Measurements from ENCODE around the gene ST3GAL3.

DNA sequence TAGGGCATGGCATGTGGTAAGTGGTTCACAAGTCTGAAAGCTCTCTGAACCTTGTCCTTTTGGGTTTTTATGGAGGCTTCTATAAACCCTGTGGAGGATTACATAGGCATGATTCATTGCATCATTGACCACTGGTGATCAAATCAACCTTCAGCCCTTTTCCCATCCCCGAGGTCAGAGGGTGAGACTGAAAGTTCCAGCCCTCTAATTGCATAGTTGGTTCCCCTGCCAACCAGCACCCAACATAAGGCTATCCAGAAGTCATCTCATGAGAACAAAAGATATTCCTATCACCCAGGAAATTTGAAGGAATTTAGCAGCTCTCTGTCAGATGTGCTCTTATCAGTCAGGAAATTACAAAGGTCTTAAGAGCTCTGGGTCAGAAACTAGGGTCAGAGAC, 136.8 kb downstream of the ST3GAL3 start:
- TF ChIP-seq, protein P1, sequence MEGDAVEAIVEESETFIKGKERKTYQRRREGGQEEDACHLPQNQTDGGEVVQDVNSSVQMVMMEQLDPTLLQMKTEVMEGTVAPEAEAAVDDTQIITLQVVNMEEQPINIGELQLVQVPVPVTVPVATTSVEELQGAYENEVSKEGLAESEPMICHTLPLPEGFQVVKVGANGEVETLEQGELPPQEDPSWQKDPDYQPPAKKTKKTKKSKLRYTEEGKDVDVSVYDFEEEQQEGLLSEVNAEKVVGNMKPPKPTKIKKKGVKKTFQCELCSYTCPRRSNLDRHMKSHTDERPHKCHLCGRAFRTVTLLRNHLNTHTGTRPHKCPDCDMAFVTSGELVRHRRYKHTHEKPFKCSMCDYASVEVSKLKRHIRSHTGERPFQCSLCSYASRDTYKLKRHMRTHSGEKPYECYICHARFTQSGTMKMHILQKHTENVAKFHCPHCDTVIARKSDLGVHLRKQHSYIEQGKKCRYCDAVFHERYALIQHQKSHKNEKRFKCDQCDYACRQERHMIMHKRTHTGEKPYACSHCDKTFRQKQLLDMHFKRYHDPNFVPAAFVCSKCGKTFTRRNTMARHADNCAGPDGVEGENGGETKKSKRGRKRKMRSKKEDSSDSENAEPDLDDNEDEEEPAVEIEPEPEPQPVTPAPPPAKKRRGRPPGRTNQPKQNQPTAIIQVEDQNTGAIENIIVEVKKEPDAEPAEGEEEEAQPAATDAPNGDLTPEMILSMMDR (IDR thresholded peaks at IDR 0.05) = no peak
- no peak for TF ChIP-seq EZH2 (IDR thresholded peaks at IDR 0.05)
